K562 (cell line): ENCODE measurements around the gene MAP3K2. TPM values are rescaled to one million over a fixed set of nuclear protein-coding genes. Genes with fewer than 3 reads are reported as not detected.

Experiments used
- ATAC-seq: fragments of 200-7000 bp; cut with Tn5 transposase; 3 replicates; pipeline ENCODE4 v1.9.1; 2020; ENCODE audit warnings: moderate library complexity
- BruUV-seq: library from RNA; stranded (reverse); fragments of 400-500 nt; replicated peaks from 2 replicates; lab custom pipeline; 2021; lab: Mats Ljungman, UMichigan
- CTCF ChIA-PET: fragments of 300-600 bp; formaldehyde crosslinking; extraction: SDS; loops from one replicate; lab custom pipeline; 2021; ENCODE audit warnings: low intra/inter-chr PET ratio; lab: Yijun Ruan, JAX
- POLR2A ChIA-PET: fragments of 300-600, 350-650 bp; sonication (Branson Sonifier 250); formaldehyde crosslinking; extraction: SDS; loops from one replicate; lab custom pipeline; 2021; ENCODE audit warnings: antibody characterized with exemption, inconsistent platforms; lab: Yijun Ruan, JAX
- DNase-seq, 4 experiments: peaks; one replicate each; pipeline versions ENCODE4 v3.0.0 to v3.0.0-alpha.2; 2011 to 2018; ENCODE audit warnings: low spot score in 3 of 4, mixed read lengths in 3 of 4; ENCODE audit errors: extremely low read depth in 1 of 4
- FAIRE-seq: peaks from 2 replicates; lab custom pipeline; 2011; peaks lifted over from hg19 to GRCh38; lab: Jason Lieb, UNC
- H2AFZ ChIP-seq: 2 replicates; pipeline ENCODE4 v1.6.0; 2011; ENCODE audit warnings: low read depth, low read length, control low read depth, inconsistent platforms
- H3K27ac ChIP-seq: fragments of 200-600 bp; 3 replicates; pipeline ENCODE4 v1.8.0; 2011; ENCODE audit warnings: low read depth, mild to moderate bottlenecking, control low read depth, inconsistent platforms, low read length, moderate library complexity, mixed read lengths; ENCODE audit errors: extremely low read depth
- H3K27me3 ChIP-seq, 2 experiments: fragments of 300-600 bp in 1 of 2; 2 replicates in 1 of 2; 3 replicates in 1 of 2; pipeline versions ENCODE4 v1.6.0 to v1.8.0; 2011; ENCODE audit warnings: inconsistent platforms in 2 of 2, low read length in 2 of 2, mild to moderate bottlenecking in 1 of 2, mixed read lengths in 1 of 2, moderate library complexity in 1 of 2; ENCODE audit not compliant: control insufficient read depth in 2 of 2, insufficient read depth in 2 of 2
- H3K36me3 ChIP-seq: fragments of 300-600 bp; 3 replicates; pipeline ENCODE4 v1.8.0; 2011; ENCODE audit warnings: mild to moderate bottlenecking, low read length, inconsistent platforms; ENCODE audit not compliant: control insufficient read depth, insufficient read depth
- H3K4me1 ChIP-seq, 2 experiments: fragments of 200-600 bp in 1 of 2; replicated peaks in 1 of 2; 2 replicates in 1 of 2; 3 replicates in 1 of 2; pipeline versions ENCODE4 v1.5.1 to v1.8.0; 2011; ENCODE audit warnings: inconsistent platforms in 2 of 2, low read length in 2 of 2, mild to moderate bottlenecking in 1 of 2, mixed read lengths in 1 of 2, moderate library complexity in 1 of 2; ENCODE audit not compliant: control insufficient read depth in 2 of 2, insufficient read depth in 2 of 2
- H3K4me2 ChIP-seq: 2 replicates; pipeline ENCODE4 v1.6.1; 2011; ENCODE audit warnings: low read length, control low read depth, inconsistent platforms, mixed read lengths; ENCODE audit not compliant: insufficient read depth
- H3K4me3 ChIP-seq: fragments of 200-600 bp; sonication (generic), shearing (Covaris generic); 2 replicates; pipeline ENCODE4 v1.5.1; 2016; ENCODE audit warnings: control low read depth, inconsistent platforms
- H3K79me2 ChIP-seq: fragments of 200-600 bp; 3 replicates; pipeline ENCODE4 v1.8.0; 2011; ENCODE audit warnings: low read length, inconsistent platforms; ENCODE audit not compliant: control insufficient read depth, insufficient read depth
- H3K9ac ChIP-seq, 2 experiments: 2 replicates each; pipeline versions ENCODE4 v1.6.0 to v1.6.1; 2011; ENCODE audit warnings: low read depth in 2 of 2, low read length in 2 of 2, control low read depth in 1 of 2, inconsistent platforms in 1 of 2, mild to moderate bottlenecking in 1 of 2, mixed read lengths in 1 of 2; ENCODE audit not compliant: insufficient read depth in 1 of 2
- H3K9me1 ChIP-seq: one replicate; pipeline ENCODE4 v1.6.0; 2011; ENCODE audit warnings: inconsistent platforms, mild to moderate bottlenecking, low read length, moderate library complexity; ENCODE audit not compliant: control insufficient read depth, insufficient read depth
- H3K9me3 ChIP-seq: replicated peaks from 2 replicates; pipeline ENCODE4 v1.5.1; 2011; ENCODE audit warnings: low read depth, low read length, inconsistent platforms; ENCODE audit not compliant: control insufficient read depth, insufficient read depth
- H4K20me1 ChIP-seq: replicated peaks from 2 replicates; pipeline ENCODE4 v1.6.1; 2011; ENCODE audit warnings: low read length, inconsistent platforms, mixed read lengths; ENCODE audit not compliant: control insufficient read depth, insufficient read depth
- BCL6 ChIP-seq: fragments of 250-450 bp; sonication (Bioruptor Pico); IDR thresholded peaks from 2 replicates; pipeline ENCODE4 v1.4.0; 2020
- BRD9 ChIP-seq: fragments of 450-650 bp; IDR thresholded peaks from 2 replicates; pipeline ENCODE4 v1.6.1; 2018; ENCODE audit warnings: low read depth; ENCODE audit not compliant: partially characterized antibody
- IFI16 ChIP-seq: fragments of 250-450 bp; sonication (Bioruptor Pico); IDR thresholded peaks from 2 replicates; pipeline ENCODE4 v2.1.2; 2022; ENCODE audit warnings: mild to moderate bottlenecking, inconsistent platforms
- KLF6 ChIP-seq: fragments of 250-450 bp; sonication (Bioruptor Pico); IDR thresholded peaks from 2 replicates; pipeline ENCODE4 v1.4.0; 2020; ENCODE audit warnings: mild to moderate bottlenecking, moderate library complexity, borderline replicate concordance
- MAZ ChIP-seq, 2 experiments: fragments of 450-650 bp in 1 of 2; sonication (generic) in 1 of 2; formaldehyde crosslinking; IDR thresholded peaks in 1 of 2; conservative IDR thresholded peaks in 1 of 2; 2 replicates each; pipeline versions ENCODE4 v1.4.0 to v1.5.0; 2020; ENCODE audit warnings: mild to moderate bottlenecking in 1 of 2, missing genetic modification reagents in 1 of 2
- SIX5 ChIP-seq, 2 experiments: IDR thresholded peaks; 2 replicates each; pipeline ENCODE4 v1.6.1; 2011; ENCODE audit warnings: low read length in 2 of 2, borderline replicate concordance in 1 of 2, low read depth in 1 of 2, mild to moderate bottlenecking in 1 of 2, moderate library complexity in 1 of 2; ENCODE audit not compliant: insufficient read depth in 1 of 2
- SREBF1 ChIP-seq: fragments of 150-350 bp; IDR thresholded peaks from 2 replicates; pipeline ENCODE4 v1.6.1; 2014; ENCODE audit warnings: antibody characterized with exemption, low read depth, low read length, borderline replicate concordance
- TAF7 ChIP-seq: fragments of 450-650 bp; IDR thresholded peaks from 2 replicates; pipeline ENCODE4 v1.6.1; 2016; ENCODE audit warnings: missing genetic modification characterization, missing compliant biosample characterization
- ZFP1 ChIP-seq: fragments of 450-650 bp; formaldehyde crosslinking; IDR thresholded peaks from 2 replicates; pipeline ENCODE4 v1.4.0; 2020; ENCODE audit warnings: mild to moderate bottlenecking, mixed read lengths
- ZNF695 ChIP-seq: fragments of 450-650 bp; formaldehyde crosslinking; IDR thresholded peaks from 2 replicates; pipeline ENCODE4 v1.4.0; 2020; ENCODE audit warnings: mild to moderate bottlenecking, moderate library complexity
- WGBS: fragments of 100-300 bp; shearing (Covaris generic); methylation state at CpG from one replicate; pipeline ENCODE4 v1.1.6; 2016; ENCODE audit warnings: low coverage, mixed read lengths; ENCODE audit not compliant: insufficient coverage; ENCODE audit errors: missing lambda C conversion rate; 5-methylcytosine and 5-hydroxymethylcytosine counted together
- in situ Hi-C: fragments of 300-500 bp; cut with MboI; formaldehyde crosslinking; loops from 4 replicates; pipeline ENCODE4 v1.15.0; 2018; ENCODE audit warnings: inconsistent platforms, mixed read lengths
- intact Hi-C: fragments of 100-400 bp; cut with micrococcal nuclease; formaldehyde crosslinking; loops from 2 replicates; pipeline ENCODE4 v1.14.2; 2022
- polyA plus RNA-seq, 8 experiments: library from polyadenylated mRNA; depleted of rRNA in 4 of 8; stranded (reverse) in 5 of 8; unstranded in 3 of 8; fragments of >200 nt; fragmentation: Nextera tagmentation in 2 of 8; fragmentation: Illumina TruSeq in 1 of 8; extraction: Ambion mirVana in 2 of 8; extraction: Trizol in 1 of 8; gene quantifications; 2 replicates each; pipeline versions ENCODE4 v1.2.1 to v1.2.3, GENCODE V29; 2011 to 2014; ENCODE audit warnings: inconsistent platforms in 1 of 8, missing spikeins in 1 of 8
- total RNA-seq, 7 experiments: library from RNA; depleted of rRNA in 6 of 7; stranded (reverse); fragments of >200 nt in 6 of 7; fragmentation: Illumina TruSeq in 2 of 7; extraction: Trizol in 2 of 7; gene quantifications; 2 replicates each; pipeline versions ENCODE4 v1.2.1 to v1.2.3, GENCODE V29; 2011 to 2021; ENCODE audit warnings: low replicate concordance in 1 of 7
- TF ChIP-seq, protein P1 (sequence below): fragments of 450-650 bp; IDR thresholded peaks from 2 replicates; pipeline ENCODE4 v1.6.1; 2016

MAP3K2 gene
- total and polyA plus RNA-seq, 9 of the 15 experiments (the other 6 are each of a cell fraction or from before 2014, with no cell fraction given) = 1.2 to 14.2 (median 5.7) TPM

- Histone ChIP-seq H3K4me2 (no peak overlapping the region), H3K27me3 (no peaks in the 10 kb centered on the region), H3K9ac (no peak overlapping the region), H3K79me2 (no peaks in the 10 kb centered on the region), H2AFZ (no peak overlapping the region), H3K9me3 (no peaks in the 10 kb centered on the region), H3K9me1 (no peaks in the 10 kb centered on the region), H3K36me3 (peaks cover 13% of the 10 kb centered on the region; the same call in 2 of the 3 replicates), H4K20me1 (no peaks in the 10 kb centered on the region), H3K4me3 (no peak overlapping the region), H3K27ac (no peak overlapping the region), H3K4me1 (no peaks in the 10 kb centered on the region)
- ATAC-seq (no peak), FAIRE-seq (no peak), DNase-seq (no peak)
- in situ Hi-C loops (no loop called here), intact Hi-C loops (no loop called here)
- 17% methylated on average over 1 of the region's 1 CpG for WGBS
- TF ChIP-seq, protein P1, sequence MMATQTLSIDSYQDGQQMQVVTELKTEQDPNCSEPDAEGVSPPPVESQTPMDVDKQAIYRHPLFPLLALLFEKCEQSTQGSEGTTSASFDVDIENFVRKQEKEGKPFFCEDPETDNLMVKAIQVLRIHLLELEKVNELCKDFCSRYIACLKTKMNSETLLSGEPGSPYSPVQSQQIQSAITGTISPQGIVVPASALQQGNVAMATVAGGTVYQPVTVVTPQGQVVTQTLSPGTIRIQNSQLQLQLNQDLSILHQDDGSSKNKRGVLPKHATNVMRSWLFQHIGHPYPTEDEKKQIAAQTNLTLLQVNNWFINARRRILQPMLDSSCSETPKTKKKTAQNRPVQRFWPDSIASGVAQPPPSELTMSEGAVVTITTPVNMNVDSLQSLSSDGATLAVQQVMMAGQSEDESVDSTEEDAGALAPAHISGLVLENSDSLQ = no peak
- TF ChIP-seq TAF7 (tag) (no peak), ZNF695 (CRISPR knock-in tag) (no peak), BCL6 (CRISPR knock-in tag) (no peak), SIX5 (IDR thresholded peaks at IDR 0.05; ENCODE audit: borderline replicate concordance in 1 of 2, insufficient read depth in 1 of 2, low read depth in 1 of 2, low read length in 2 of 2) (no peak), BRD9 (no peak), IFI16 (no peak), MAZ (CRISPR knock-in tag; conservative IDR thresholded peaks at IDR 0.05 in 1 of 2, IDR thresholded peaks at IDR 0.05 in 1 of 2) (no peak), SREBF1 (no peak), KLF6 (CRISPR knock-in tag) (no peak), ZFP1 (no peak)
- CTCF ChIA-PET = no interaction called here
- no TSS peak for BruUV-seq
- POLR2A ChIA-PET = interaction anchor here (1.1 kb wide), 1 partner anchor 35 kb away, joined by 3 read pairs; no protein-coding TSS in a partner anchor
Measured at GRCh38 chr2:127302168-127302567, 85.6 kb downstream of the MAP3K2 start.
